ENCODE data around the gene SAT2.
A peak's percentile ranks its signal among the peaks of the same experiment; 100 is the strongest.

GRCh38 chr17:7586673-7587419, 40.8 kb downstream of the SAT2 start:
- TF ChIP-seq, protein P1, sequence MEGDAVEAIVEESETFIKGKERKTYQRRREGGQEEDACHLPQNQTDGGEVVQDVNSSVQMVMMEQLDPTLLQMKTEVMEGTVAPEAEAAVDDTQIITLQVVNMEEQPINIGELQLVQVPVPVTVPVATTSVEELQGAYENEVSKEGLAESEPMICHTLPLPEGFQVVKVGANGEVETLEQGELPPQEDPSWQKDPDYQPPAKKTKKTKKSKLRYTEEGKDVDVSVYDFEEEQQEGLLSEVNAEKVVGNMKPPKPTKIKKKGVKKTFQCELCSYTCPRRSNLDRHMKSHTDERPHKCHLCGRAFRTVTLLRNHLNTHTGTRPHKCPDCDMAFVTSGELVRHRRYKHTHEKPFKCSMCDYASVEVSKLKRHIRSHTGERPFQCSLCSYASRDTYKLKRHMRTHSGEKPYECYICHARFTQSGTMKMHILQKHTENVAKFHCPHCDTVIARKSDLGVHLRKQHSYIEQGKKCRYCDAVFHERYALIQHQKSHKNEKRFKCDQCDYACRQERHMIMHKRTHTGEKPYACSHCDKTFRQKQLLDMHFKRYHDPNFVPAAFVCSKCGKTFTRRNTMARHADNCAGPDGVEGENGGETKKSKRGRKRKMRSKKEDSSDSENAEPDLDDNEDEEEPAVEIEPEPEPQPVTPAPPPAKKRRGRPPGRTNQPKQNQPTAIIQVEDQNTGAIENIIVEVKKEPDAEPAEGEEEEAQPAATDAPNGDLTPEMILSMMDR (IDR thresholded peaks at IDR 0.05), result peak; percentile 16
- no peak for TF ChIP-seq EZH2phosphoT487 (IDR thresholded peaks at IDR 0.05)

Measured in neural progenitor cell (in vitro differentiated cells).